SH-SY5Y (cell line): ENCODE data around the gene ARHGAP31.

Experiments
- GATA2 ChIP-seq: IDR thresholded peaks from 2 replicates; pipeline ENCODE4 v1.6.1; 2011; ENCODE audit warnings: mild to moderate bottlenecking, low read depth, low read length
- GATA3 ChIP-seq: IDR thresholded peaks from 2 replicates; pipeline ENCODE4 v1.6.1; 2011; ENCODE audit warnings: low read depth, mild to moderate bottlenecking, low read length, moderate library complexity

DNA sequence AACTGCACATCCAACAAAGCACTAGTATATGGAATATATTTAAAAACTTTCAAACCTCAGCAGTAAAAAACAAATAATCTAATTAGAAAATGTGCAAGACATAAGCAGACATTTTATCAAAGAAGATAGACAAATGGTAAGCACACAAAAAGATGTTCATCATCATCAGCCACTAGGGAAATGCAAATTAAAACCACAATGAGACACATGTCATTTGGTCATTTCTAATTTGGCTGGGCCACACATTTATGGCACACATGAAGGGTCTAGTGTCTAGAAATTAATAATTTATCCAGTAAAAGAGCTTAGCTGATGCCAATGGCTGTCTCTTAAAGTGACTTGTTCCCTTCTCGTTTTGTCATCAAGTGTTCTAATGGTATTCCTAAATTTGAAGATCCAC is 45.8 kb downstream of the ARHGAP31 start:
- no peak for TF ChIP-seq GATA3
- TF ChIP-seq GATA2 = no peak
